K562 (cell line): Measurements from ENCODE around the gene BRWD1.

Experiments used
- BRCA1 ChIP-seq, 2 experiments: fragments of 450-650 bp in 1 of 2; sonication (generic) in 1 of 2; formaldehyde crosslinking in 1 of 2; IDR thresholded peaks; 2 replicates each; pipeline versions ENCODE4 v1.5.0 to v1.6.1; 2017 to 2020; ENCODE audit warnings: mild to moderate bottlenecking in 1 of 2, missing genetic modification reagents in 1 of 2
- E2F1 ChIP-seq: sonication (generic); formaldehyde crosslinking; IDR thresholded peaks from 2 replicates; pipeline ENCODE4 v1.8.1; 2023; ENCODE audit warnings: mild to moderate bottlenecking, missing genetic modification reagents, moderate library complexity
- EZH2 ChIP-seq: IDR thresholded peaks from 2 replicates; pipeline ENCODE4 v1.6.1; 2012; ENCODE audit warnings: low read depth, mild to moderate bottlenecking, inconsistent platforms, low read length, borderline replicate concordance
- FOXM1 ChIP-seq, 2 experiments: fragments of 450-650 bp in 1 of 2; sonication (generic) in 1 of 2; formaldehyde crosslinking in 1 of 2; IDR thresholded peaks; 2 replicates each; pipeline versions ENCODE4 v1.6.1 to v1.9.0; 2017 to 2022; ENCODE audit warnings: low read depth in 2 of 2, mild to moderate bottlenecking in 2 of 2, missing genetic modification reagents in 1 of 2, moderate library complexity in 1 of 2
- PYGO2 ChIP-seq: fragments of 450-650 bp; IDR thresholded peaks from 2 replicates; pipeline ENCODE4 v1.6.1; 2016; ENCODE audit warnings: mild to moderate bottlenecking, missing genetic modification characterization, moderate library complexity, missing compliant biosample characterization
- TEAD2 ChIP-seq: fragments of 450-650 bp; IDR thresholded peaks from 2 replicates; pipeline ENCODE4 v1.6.1; 2016; ENCODE audit warnings: missing genetic modification characterization, control low read depth, missing compliant biosample characterization
- ZC3H11A ChIP-seq: IDR thresholded peaks from 2 replicates; pipeline ENCODE4 v1.6.1; 2012; ENCODE audit warnings: low read depth, low read length, improper control_type of control experiment
- ZKSCAN1 ChIP-seq: fragments of 150-350 bp; IDR thresholded peaks from 2 replicates; pipeline ENCODE4 v1.6.1; 2016; ENCODE audit warnings: low read depth, low read length
- ZNF146 ChIP-seq: IDR thresholded peaks from one replicate; pipeline ENCODE4 v1.6.1; 2018; ENCODE audit warnings: missing compliant biosample characterization; ENCODE audit not compliant: unreplicated experiment
- ZNF175 ChIP-seq: fragments of 200-800 bp; sonication (Bioruptor generic); IDR thresholded peaks from 2 replicates; pipeline ENCODE4 v1.6.1; 2016; ENCODE audit warnings: low read depth, mild to moderate bottlenecking, missing genetic modification characterization, missing compliant biosample characterization
- TF ChIP-seq, protein P1 (sequence below), 3 experiments: IDR thresholded peaks in 2 of 3; conservative IDR thresholded peaks in 1 of 3; 2 replicates each; pipeline ENCODE4 v1.5.1; 2011 to 2012; ENCODE audit warnings: low read length in 3 of 3, mild to moderate bottlenecking in 3 of 3, control low read depth in 2 of 3, improper control_type of control experiment in 1 of 3, inconsistent platforms in 1 of 3, low read depth in 1 of 3, mixed read lengths in 1 of 3, moderate library complexity in 1 of 3; ENCODE audit not compliant: insufficient read depth in 2 of 3
- TF ChIP-seq, protein P2 (sequence below): sonication (generic); formaldehyde crosslinking; IDR thresholded peaks from 2 replicates; pipeline ENCODE4 v1.8.1; 2022; ENCODE audit warnings: missing genetic modification reagents
- TF ChIP-seq, protein P3 (sequence below): fragments of 150-350 bp; IDR thresholded peaks from 2 replicates; pipeline ENCODE4 v1.6.1; 2014; ENCODE audit warnings: low read depth, mild to moderate bottlenecking, low read length, borderline replicate concordance

- TF ChIP-seq E2F1 (no peak), EZH2 (no peak), BRCA1 (IDR thresholded peaks at IDR 0.05) (no peak), BRCA1 (CRISPR knock-in tag; IDR thresholded peaks at IDR 0.05) (no peak), PYGO2 (no peak), ZKSCAN1 (no peak), TEAD2 (tag) (no peak), ZC3H11A (no peak), ZNF175 (CRISPR knock-in tag) (no peak), FOXM1 (IDR thresholded peaks at IDR 0.05; ENCODE audit: low read depth) (no peak), FOXM1 (CRISPR knock-in tag; IDR thresholded peaks at IDR 0.05; ENCODE audit: low read depth) (no peak), ZNF146 (CRISPR knock-in tag) (no peak)
- TF ChIP-seq, protein P1, sequence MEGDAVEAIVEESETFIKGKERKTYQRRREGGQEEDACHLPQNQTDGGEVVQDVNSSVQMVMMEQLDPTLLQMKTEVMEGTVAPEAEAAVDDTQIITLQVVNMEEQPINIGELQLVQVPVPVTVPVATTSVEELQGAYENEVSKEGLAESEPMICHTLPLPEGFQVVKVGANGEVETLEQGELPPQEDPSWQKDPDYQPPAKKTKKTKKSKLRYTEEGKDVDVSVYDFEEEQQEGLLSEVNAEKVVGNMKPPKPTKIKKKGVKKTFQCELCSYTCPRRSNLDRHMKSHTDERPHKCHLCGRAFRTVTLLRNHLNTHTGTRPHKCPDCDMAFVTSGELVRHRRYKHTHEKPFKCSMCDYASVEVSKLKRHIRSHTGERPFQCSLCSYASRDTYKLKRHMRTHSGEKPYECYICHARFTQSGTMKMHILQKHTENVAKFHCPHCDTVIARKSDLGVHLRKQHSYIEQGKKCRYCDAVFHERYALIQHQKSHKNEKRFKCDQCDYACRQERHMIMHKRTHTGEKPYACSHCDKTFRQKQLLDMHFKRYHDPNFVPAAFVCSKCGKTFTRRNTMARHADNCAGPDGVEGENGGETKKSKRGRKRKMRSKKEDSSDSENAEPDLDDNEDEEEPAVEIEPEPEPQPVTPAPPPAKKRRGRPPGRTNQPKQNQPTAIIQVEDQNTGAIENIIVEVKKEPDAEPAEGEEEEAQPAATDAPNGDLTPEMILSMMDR (IDR thresholded peaks at IDR 0.05 in 2 of 3, conservative IDR thresholded peaks at IDR 0.05 in 1 of 3; ENCODE audit: insufficient read depth in 2 of 3, low read depth in 1 of 3, low read length in 3 of 3): no peak
- TF ChIP-seq, protein P2, sequence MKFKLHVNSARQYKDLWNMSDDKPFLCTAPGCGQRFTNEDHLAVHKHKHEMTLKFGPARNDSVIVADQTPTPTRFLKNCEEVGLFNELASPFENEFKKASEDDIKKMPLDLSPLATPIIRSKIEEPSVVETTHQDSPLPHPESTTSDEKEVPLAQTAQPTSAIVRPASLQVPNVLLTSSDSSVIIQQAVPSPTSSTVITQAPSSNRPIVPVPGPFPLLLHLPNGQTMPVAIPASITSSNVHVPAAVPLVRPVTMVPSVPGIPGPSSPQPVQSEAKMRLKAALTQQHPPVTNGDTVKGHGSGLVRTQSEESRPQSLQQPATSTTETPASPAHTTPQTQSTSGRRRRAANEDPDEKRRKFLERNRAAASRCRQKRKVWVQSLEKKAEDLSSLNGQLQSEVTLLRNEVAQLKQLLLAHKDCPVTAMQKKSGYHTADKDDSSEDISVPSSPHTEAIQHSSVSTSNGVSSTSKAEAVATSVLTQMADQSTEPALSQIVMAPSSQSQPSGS: no peak
- TF ChIP-seq, protein P3, sequence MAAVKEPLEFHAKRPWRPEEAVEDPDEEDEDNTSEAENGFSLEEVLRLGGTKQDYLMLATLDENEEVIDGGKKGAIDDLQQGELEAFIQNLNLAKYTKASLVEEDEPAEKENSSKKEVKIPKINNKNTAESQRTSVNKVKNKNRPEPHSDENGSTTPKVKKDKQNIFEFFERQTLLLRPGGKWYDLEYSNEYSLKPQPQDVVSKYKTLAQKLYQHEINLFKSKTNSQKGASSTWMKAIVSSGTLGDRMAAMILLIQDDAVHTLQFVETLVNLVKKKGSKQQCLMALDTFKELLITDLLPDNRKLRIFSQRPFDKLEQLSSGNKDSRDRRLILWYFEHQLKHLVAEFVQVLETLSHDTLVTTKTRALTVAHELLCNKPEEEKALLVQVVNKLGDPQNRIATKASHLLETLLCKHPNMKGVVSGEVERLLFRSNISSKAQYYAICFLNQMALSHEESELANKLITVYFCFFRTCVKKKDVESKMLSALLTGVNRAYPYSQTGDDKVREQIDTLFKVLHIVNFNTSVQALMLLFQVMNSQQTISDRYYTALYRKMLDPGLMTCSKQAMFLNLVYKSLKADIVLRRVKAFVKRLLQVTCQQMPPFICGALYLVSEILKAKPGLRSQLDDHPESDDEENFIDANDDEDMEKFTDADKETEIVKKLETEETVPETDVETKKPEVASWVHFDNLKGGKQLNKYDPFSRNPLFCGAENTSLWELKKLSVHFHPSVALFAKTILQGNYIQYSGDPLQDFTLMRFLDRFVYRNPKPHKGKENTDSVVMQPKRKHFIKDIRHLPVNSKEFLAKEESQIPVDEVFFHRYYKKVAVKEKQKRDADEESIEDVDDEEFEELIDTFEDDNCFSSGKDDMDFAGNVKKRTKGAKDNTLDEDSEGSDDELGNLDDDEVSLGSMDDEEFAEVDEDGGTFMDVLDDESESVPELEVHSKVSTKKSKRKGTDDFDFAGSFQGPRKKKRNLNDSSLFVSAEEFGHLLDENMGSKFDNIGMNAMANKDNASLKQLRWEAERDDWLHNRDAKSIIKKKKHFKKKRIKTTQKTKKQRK: no peak
These were observed 93.3 kb downstream of the BRWD1 start for GRCh38 chr21:39220150-39220549.
